GM13977 (cell line): Measurements from ENCODE around the gene REEP5.

ENCODE experiments used
- DNase-seq: peaks from one replicate; pipeline ENCODE4 v3.0.0; 2012; ENCODE audit warnings: low spot score
- in situ Hi-C: fragments of 300-500 bp; cut with MboI; formaldehyde crosslinking; loops from one replicate; pipeline ENCODE4 v1.12.0; 2022; ENCODE audit warnings: low sequenced_read_pairs, low pct_unique_long_range_greater_than_20kb, mixed read lengths, inconsistent platforms; ENCODE audit not compliant: unreplicated experiment
- TF ChIP-seq, protein P1 (sequence below): IDR thresholded peaks from 2 replicates; pipeline ENCODE4 v1.5.1; 2012; ENCODE audit warnings: mild to moderate bottlenecking, control low read depth; ENCODE audit not compliant: insufficient read depth; ENCODE audit errors: extremely low read depth, missing control alignments

The REEP5 gene

DNA sequence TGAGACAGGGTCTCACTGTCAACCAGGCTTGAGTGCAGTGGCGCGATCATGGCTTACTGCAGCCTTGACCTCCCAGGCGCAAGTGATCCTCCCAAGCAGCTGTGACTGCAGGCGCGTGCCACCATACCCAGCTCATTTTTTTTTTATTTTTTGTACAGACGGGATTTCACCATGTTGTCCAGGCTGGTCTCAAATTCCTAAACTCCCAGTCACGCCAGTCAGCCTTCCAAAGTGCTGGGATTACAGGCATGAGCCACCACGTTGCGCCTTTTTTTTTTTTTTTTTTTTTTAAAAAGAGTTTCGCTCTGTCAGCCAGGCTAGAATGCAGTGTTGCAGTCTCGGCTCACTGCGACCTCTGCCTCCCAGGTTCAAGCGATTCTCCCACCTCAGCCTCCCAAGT, 88.1 kb downstream of the REEP5 start:
- no peak for DNase-seq
- TF ChIP-seq, protein P1, sequence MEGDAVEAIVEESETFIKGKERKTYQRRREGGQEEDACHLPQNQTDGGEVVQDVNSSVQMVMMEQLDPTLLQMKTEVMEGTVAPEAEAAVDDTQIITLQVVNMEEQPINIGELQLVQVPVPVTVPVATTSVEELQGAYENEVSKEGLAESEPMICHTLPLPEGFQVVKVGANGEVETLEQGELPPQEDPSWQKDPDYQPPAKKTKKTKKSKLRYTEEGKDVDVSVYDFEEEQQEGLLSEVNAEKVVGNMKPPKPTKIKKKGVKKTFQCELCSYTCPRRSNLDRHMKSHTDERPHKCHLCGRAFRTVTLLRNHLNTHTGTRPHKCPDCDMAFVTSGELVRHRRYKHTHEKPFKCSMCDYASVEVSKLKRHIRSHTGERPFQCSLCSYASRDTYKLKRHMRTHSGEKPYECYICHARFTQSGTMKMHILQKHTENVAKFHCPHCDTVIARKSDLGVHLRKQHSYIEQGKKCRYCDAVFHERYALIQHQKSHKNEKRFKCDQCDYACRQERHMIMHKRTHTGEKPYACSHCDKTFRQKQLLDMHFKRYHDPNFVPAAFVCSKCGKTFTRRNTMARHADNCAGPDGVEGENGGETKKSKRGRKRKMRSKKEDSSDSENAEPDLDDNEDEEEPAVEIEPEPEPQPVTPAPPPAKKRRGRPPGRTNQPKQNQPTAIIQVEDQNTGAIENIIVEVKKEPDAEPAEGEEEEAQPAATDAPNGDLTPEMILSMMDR, result no peak
- in situ Hi-C loops, result no loop called here

DNA sequence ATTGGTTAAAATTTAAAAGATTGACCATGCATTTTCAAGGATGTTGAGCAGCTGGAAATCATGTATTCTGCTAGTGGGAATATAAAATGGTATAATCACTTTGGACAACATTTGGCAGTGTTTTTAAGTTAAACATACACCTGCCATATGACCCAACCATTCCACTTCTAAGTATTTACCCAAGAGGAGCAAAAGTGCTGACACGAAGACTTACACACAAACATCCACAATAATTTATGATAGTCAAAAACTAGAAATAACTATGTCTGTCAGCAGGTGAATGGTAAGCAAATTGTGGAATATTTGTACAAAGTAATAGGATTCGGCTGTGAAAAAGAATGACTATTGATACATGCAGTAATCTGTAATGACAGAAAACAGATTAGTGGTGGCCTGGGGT, 91.6 kb downstream of the REEP5 start:
- TF ChIP-seq, protein P1, result no peak
- in situ Hi-C loops, result no loop called here
- no peak for DNase-seq
